Esophagus muscularis mucosa (tissue), 3 donors: ENCODE results near the gene NLRC3.

Experiments used
- EP300 ChIP-seq: sonication (generic); formaldehyde crosslinking; IDR thresholded peaks from one replicate; pipeline ENCODE4 v1.6.1; 2017; ENCODE audit warnings: antibody characterized with exemption
- TF ChIP-seq, protein P1 (sequence below), 3 experiments: fragments of 200-600 bp in 2 of 3; fragments of 450-650 bp in 1 of 3; sonication (generic) in 2 of 3; IDR thresholded peaks; one replicate each; pipeline ENCODE4 v1.5.1; 2017 to 2019; ENCODE audit warnings: antibody characterized with exemption in 3 of 3, mild to moderate bottlenecking in 2 of 3, moderate library complexity in 1 of 3

DNA sequence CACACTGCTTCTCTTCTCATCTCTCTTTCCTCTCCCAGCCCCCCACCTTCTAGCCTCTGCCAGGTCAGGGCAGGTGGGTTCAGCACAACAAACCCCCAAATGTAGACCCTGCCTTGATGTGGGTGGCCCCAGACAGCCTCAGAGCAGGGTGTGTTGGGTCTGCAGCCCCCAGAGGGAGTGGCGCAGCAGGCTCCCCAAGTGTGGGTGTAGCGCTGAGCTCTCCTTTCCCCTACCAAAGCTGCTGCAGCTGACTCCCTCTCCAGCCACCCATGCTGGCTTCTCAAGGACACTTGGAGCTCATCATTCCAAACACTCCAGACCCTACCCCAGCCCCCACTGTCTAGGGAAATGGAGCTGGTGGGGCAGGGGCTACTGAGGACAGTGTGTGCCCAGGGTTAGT lies 27.3 kb downstream of the NLRC3 start:
- TF ChIP-seq EP300, result no peak
- TF ChIP-seq, protein P1, sequence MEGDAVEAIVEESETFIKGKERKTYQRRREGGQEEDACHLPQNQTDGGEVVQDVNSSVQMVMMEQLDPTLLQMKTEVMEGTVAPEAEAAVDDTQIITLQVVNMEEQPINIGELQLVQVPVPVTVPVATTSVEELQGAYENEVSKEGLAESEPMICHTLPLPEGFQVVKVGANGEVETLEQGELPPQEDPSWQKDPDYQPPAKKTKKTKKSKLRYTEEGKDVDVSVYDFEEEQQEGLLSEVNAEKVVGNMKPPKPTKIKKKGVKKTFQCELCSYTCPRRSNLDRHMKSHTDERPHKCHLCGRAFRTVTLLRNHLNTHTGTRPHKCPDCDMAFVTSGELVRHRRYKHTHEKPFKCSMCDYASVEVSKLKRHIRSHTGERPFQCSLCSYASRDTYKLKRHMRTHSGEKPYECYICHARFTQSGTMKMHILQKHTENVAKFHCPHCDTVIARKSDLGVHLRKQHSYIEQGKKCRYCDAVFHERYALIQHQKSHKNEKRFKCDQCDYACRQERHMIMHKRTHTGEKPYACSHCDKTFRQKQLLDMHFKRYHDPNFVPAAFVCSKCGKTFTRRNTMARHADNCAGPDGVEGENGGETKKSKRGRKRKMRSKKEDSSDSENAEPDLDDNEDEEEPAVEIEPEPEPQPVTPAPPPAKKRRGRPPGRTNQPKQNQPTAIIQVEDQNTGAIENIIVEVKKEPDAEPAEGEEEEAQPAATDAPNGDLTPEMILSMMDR (IDR thresholded peaks at IDR 0.05), result no peak
